HG03558 (cell line): Measurements from ENCODE around the gene SYDE2.

Experiments
- ATAC-seq: cut with Tn5 transposase; IDR thresholded peaks from one replicate; pipeline ENCODE4 v1.9.1; 2021; ENCODE audit warnings: moderate number of reproducible peaks; ENCODE audit not compliant: unreplicated experiment; ENCODE audit errors: extremely low read depth

SYDE2 gene

GRCh38 chr1:85134583-85135391 lies 66.0 kb downstream of the SYDE2 start:
- no peak for ATAC-seq

GRCh38 chr1:85133565-85134159 lies 67.2 kb downstream of the SYDE2 start:
- no peak for ATAC-seq

GRCh38 chr1:85132078-85132720 lies 68.6 kb downstream of the SYDE2 start:
- no peak for ATAC-seq

- ATAC-seq = no peak
These were observed 72.5 kb downstream of the SYDE2 start for GRCh38 chr1:85128316-85128715.

GRCh38 chr1:85125891-85126290 lies 74.9 kb downstream of the SYDE2 start:
- ATAC-seq = no peak

GRCh38 chr1:85124091-85124490 lies 76.7 kb downstream of the SYDE2 start:
- ATAC-seq = no peak

GRCh38 chr1:85122169-85122568 lies 78.6 kb downstream of the SYDE2 start:
- no peak for ATAC-seq

- ATAC-seq = no peak
These were observed 79.1 kb downstream of the SYDE2 start for GRCh38 chr1:85121744-85122143.

GRCh38 chr1:85118751-85119150 lies 82.1 kb downstream of the SYDE2 start:
- ATAC-seq = no peak

GRCh38 chr1:85116856-85117255 lies 84.0 kb downstream of the SYDE2 start:
- no peak for ATAC-seq

- ATAC-seq = no peak
These were observed 84.9 kb downstream of the SYDE2 start for GRCh38 chr1:85115933-85116332.

- ATAC-seq = no peak
These were observed 89.1 kb downstream of the SYDE2 start for GRCh38 chr1:85111695-85112094.

GRCh38 chr1:85109475-85109874 lies 91.3 kb downstream of the SYDE2 start:
- no peak for ATAC-seq
